ENCODE data around the gene ZNF267.
"Not testable (repeated sequence)": the region's sequence is repeated elsewhere in the genome, so short reads cannot be mapped to it uniquely, and the experiment has no call there.

ZNF267 gene

GRCh38 chr16:31873556-31874365 is at the start of gene ZNF267:
ZNF267 (plus strand) TSS chr16:31873807; CDS start chr16:31873967, 160 bp downstream.
- peak; percentile 71 to 80 (median 72) for DNase-seq (ENCODE audit: low read depth in 2 of 3, low spot score in 2 of 3)

DNA sequence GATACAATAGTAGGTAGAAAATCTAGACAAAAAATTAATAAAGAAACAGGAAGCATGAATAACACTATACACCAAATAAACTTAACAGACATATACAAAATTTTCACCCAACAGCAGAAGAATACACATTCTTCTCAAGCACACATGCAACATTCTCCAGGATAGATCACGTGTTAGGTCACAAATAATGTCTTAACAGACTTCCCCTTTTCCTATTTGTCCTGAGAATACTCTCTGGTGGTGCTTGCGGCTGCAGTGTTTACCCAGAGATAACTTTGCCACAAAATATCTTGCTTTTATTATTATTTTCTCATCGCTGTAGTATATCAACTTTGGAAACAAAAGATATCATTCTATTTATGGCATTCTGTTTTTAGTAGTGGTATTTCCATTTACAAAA is 40.6 kb upstream of the ZNF267 start:
- DNase-seq (ENCODE audit: low read depth in 2 of 3, low spot score in 2 of 3) = no peak

GRCh38 chr16:31836396-31836795 is 37.2 kb upstream of the ZNF267 start:
- DNase-seq (ENCODE audit: low read depth in 2 of 3, low spot score in 2 of 3) = not testable (repeated sequence)

DNA sequence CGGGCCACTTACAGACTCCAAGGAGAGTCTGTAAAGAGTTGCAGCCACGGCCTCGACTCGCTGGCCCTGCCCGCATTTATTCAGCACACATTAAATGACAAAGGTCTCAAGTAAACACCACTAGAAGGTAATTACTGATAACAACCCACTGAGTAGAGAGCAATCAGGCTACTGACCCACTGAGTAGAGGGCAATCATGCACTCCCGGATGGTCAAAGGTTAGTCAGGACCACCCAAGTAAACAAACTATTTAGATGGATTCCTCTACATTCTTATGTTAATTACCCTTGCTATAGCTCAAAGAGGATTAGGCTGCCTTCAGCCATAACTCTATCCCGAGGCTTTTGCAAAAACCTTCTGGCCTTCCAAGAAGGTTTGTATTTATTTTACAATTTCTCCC is 30.7 kb upstream of the ZNF267 start:
- DNase-seq (ENCODE audit: low read depth in 2 of 3, low spot score in 2 of 3) = no peak

DNA sequence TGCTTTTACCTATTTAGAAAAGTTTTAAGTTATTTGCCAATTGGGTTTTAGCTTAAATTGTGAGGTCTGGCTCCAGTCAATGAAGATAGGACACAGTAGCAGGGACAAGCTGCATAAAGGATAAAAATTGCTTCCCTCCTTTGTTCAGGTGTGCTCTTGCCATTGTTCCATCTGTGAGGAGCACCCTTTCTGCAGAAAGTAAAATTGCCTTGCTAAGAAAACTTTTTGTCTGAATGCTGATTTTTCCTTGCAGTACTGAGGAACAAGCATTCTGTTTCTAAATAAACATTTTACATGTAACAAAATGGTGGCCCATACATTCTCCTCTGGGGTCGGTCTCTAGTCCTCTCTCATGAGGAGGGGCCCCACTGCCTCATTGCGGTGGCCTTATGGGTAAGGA is 25.0 kb upstream of the ZNF267 start:
- DNase-seq (ENCODE audit: low read depth in 2 of 3, low spot score in 2 of 3) = not testable (repeated sequence)

GRCh38 chr16:31853291-31853690 is 20.3 kb upstream of the ZNF267 start:
- DNase-seq (ENCODE audit: low read depth in 2 of 3, low spot score in 2 of 3) = no peak

DNA sequence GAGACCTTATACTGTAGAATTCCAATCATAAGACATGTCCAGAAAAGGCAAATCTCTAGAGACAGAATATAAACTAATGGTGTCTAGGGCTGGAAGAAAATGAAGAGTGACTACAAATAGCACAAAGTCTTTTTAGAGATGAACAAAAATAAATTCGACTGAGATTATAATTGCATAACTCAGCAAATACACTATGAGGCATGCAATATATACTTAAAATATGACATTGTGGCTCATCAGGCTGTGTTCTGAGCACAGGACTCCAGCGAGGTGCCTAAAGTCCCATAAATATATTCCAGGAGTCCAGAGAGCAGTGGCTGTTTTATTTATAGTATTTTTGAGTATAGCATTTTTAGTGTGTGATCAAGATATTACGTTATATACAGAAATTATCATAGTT is 13.1 kb upstream of the ZNF267 start:
- no peak for DNase-seq (ENCODE audit: low read depth in 2 of 3, low spot score in 2 of 3)

DNA sequence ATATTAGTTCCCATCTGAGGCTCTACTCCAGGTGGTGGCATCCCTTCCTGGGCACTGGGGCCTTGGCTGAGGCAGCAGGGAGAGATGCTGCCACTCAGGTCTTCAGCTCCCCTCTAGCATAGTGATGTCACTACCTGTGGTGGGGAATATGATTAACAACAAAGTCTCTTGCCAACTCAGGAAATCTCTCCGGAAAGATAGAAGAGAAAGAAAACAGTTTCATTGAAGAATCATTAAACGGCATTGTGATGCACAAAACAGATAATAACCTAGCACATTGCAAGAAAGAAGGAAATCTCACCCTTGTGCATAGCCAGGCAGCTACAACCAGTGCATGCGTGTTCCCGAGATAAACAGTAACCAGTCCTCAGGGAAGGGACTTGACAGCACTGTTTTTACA is 12.2 kb upstream of the ZNF267 start:
- DNase-seq (ENCODE audit: low read depth in 2 of 3, low spot score in 2 of 3) = no peak

GRCh38 chr16:31862761-31863160 is 10.8 kb upstream of the ZNF267 start:
- no peak for DNase-seq (ENCODE audit: low read depth in 2 of 3, low spot score in 2 of 3)

- no peak for DNase-seq (ENCODE audit: low read depth in 2 of 3, low spot score in 2 of 3)
Observed at GRCh38 chr16:31868164-31868563, 5.4 kb upstream of the ZNF267 start.

DNA sequence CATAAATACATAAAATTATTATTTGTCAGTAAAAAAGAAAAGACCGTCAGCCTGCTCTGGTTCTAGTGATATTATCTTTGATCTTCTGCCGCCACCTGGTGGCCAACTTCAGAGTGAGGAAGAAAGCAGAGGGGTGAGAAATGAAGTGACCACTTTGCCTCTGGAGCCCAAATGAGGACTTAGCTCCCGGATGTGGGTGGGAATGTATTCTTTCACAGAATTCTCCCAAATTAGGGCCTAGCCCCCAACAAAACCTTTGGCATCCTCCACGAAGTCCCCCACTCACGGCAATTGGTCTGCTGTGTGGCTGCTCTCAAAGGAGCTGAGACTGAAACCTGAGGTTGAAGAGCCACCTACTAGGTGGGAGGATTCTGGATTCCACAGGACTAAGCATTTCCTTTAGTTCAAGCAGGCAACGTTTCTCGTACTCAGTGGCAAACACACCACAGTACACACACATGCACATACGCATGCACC is 4.9 kb upstream of the ZNF267 start:
- DNase-seq (ENCODE audit: low read depth in 2 of 3, low spot score in 2 of 3) = peak in 2 of 3 experiments; percentile 53 to 74

- no peak for DNase-seq (ENCODE audit: low read depth in 2 of 3, low spot score in 2 of 3)
Observed at GRCh38 chr16:31869511-31870201, 4.0 kb upstream of the ZNF267 start.

GRCh38 chr16:31870809-31871208 is 2.8 kb upstream of the ZNF267 start:
- DNase-seq (ENCODE audit: low read depth in 2 of 3, low spot score in 2 of 3) = no peak

DNA sequence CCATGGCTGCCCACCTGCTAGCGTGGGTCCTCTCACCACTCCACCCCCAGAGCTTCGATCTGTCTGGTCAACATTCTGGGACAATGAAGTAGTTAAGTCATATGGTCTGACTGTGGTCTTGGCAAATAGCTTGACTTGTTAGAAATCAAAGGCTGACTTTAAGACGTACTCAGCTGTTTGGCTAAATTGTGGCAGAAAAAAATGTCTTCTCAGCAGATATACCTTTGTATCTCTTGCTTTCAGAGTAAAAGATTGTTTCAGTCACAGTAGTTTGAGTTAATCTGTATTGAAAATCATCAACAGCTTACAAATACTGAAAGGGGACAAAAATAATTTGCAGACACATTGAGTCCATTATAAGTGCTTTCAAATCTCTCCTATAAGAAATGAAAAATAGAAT is 2.1 kb upstream of the ZNF267 start:
- DNase-seq (ENCODE audit: low read depth in 2 of 3, low spot score in 2 of 3) = no peak

DNA sequence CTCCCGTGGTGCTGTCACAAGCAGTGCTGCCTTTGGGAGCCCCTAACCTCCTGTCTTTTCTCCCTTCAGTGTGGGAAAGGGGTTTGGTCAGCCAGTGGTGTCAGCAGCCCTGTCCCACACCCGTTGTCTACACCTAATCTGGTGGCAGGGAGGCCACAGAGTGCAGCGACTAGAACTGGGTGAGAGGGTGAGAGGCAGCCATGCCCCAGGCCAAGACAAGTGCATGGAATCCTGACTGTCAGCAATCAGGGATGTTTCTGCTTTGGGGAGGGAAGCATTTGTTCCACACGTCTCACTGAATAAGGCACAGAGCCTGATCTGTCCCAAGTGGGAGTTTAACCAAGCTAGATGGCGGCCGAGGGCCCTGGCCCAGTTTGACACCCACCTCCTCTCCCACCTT is 1.4 kb upstream of the ZNF267 start:
- no peak for DNase-seq (ENCODE audit: low read depth in 2 of 3, low spot score in 2 of 3)

- DNase-seq (ENCODE audit: low read depth in 2 of 3, low spot score in 2 of 3) = no peak
Observed at GRCh38 chr16:31874366-31875111, 932 bp downstream of the ZNF267 start.

GRCh38 chr16:31875112-31875803 is 1.7 kb downstream of the ZNF267 start:
- DNase-seq (ENCODE audit: low read depth in 2 of 3, low spot score in 2 of 3) = no peak

DNA sequence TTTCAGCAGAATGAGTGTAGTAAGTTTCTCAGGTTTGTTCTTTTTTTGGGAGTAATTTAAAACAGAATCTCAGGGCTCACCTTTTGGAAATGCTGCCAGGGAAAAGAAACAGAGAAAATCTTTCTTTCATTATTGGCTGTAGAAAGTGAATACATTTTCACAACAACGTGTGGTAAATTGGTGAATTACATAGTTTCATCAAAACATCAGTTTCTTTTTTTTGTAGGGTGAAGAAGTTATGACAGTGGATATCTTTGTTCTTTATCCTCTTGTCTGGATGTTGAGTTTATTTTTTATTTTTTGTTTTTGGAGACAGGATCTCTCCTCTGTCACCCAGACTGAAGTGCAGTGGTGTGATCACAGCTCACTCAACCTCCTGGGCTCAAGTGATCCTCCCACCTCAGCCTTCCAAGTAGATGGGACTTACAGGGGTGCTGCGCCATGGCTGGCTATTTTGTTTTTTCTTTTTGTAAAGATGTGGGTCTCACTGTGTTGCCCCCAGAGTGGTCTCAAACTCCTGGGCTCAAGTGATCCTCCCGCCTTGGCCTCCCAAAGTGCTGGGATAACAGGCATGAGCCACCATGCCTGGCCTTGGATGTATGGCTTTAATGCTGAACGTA is 2.4 kb downstream of the ZNF267 start:
- DNase-seq (ENCODE audit: low read depth in 2 of 3, low spot score in 2 of 3) = no peak

GRCh38 chr16:31876951-31877828 is 3.6 kb downstream of the ZNF267 start:
- no peak for DNase-seq (ENCODE audit: low read depth in 2 of 3, low spot score in 2 of 3)
